SK-N-SH (cell line): Measurements from ENCODE around the gene LSM2. TPM values are rescaled to one million over a fixed set of nuclear protein-coding genes. Genes with fewer than 3 reads are reported as not detected.
A peak's percentile ranks its signal among the peaks of the same experiment; 100 is the strongest.

Experiments
- CHD2 ChIP-seq: fragments of 150-350 bp; IDR thresholded peaks from 2 replicates; pipeline ENCODE4 v1.6.1; 2018; ENCODE audit warnings: low read length; ENCODE audit not compliant: partially characterized antibody
- EP300 ChIP-seq, 2 experiments: IDR thresholded peaks; 2 replicates each; pipeline versions ENCODE4 v1.4.0 to v1.6.1; 2012; ENCODE audit warnings: borderline replicate concordance in 1 of 2, low read depth in 1 of 2, low read length in 1 of 2
- FOXJ3 ChIP-seq: sonication (generic); formaldehyde crosslinking; IDR thresholded peaks from 2 replicates; pipeline ENCODE4 v1.5.1; 2020; ENCODE audit warnings: mild to moderate bottlenecking, missing genetic modification reagents
- FOXM1 ChIP-seq: IDR thresholded peaks from 2 replicates; pipeline ENCODE4 v1.4.0; 2012; ENCODE audit warnings: low read depth, mild to moderate bottlenecking
- GATA2 ChIP-seq: sonication (generic); formaldehyde crosslinking; IDR thresholded peaks from 2 replicates; pipeline ENCODE4 v1.5.0; 2020; ENCODE audit warnings: mild to moderate bottlenecking, missing genetic modification reagents
- IRF3 ChIP-seq: fragments of 150-350 bp; IDR thresholded peaks from 2 replicates; pipeline ENCODE4 v1.6.1; 2016; ENCODE audit warnings: mild to moderate bottlenecking, low read depth, low read length
- NRF1 ChIP-seq: IDR thresholded peaks from 2 replicates; pipeline ENCODE4 v1.6.1; 2012; ENCODE audit warnings: low read depth, mild to moderate bottlenecking, low read length
- POLR2AphosphoS5 ChIP-seq: IDR thresholded peaks from 2 replicates; pipeline ENCODE4 v1.6.1; 2012; ENCODE audit warnings: low read depth, low read length
- RFX5 ChIP-seq: IDR thresholded peaks from 2 replicates; pipeline ENCODE4 v1.6.1; 2012; ENCODE audit warnings: mild to moderate bottlenecking, improper control_type of control experiment, low read length
- RXRA ChIP-seq: IDR thresholded peaks from 2 replicates; pipeline ENCODE4 v1.4.0; 2012; ENCODE audit warnings: low read depth, mild to moderate bottlenecking, borderline replicate concordance
- TAF1 ChIP-seq: IDR thresholded peaks from 2 replicates; pipeline ENCODE4 v1.6.1; 2012; ENCODE audit warnings: low read depth, mild to moderate bottlenecking, low read length, moderate library complexity, borderline replicate concordance
- TEAD4 ChIP-seq: IDR thresholded peaks from 2 replicates; pipeline ENCODE4 v1.4.0; 2012; ENCODE audit warnings: mild to moderate bottlenecking, borderline replicate concordance; ENCODE audit not compliant: insufficient read depth
- USF1 ChIP-seq: IDR thresholded peaks from 2 replicates; pipeline ENCODE4 v1.4.0; 2012; ENCODE audit warnings: low read depth, borderline replicate concordance
- polyA plus RNA-seq, 3 experiments: library from polyadenylated mRNA; depleted of rRNA; stranded (reverse); fragments of >200 nt; gene quantifications; 2 replicates each; pipeline ENCODE4 v1.2.3, GENCODE V29; 2012
- TF ChIP-seq, protein P1 (sequence below): IDR thresholded peaks from 2 replicates; pipeline ENCODE4 v1.6.1; 2012; ENCODE audit warnings: mild to moderate bottlenecking, low read depth, low read length, moderate library complexity
- TF ChIP-seq, protein P2 (sequence below): fragments of 150-350 bp; IDR thresholded peaks from 2 replicates; pipeline ENCODE4 v1.6.1; 2017; ENCODE audit warnings: antibody characterized with exemption, low read length, low read depth, borderline replicate concordance

LSM2 gene
- polyA plus RNA-seq, 1 of the 3 experiments (the other 2 are of a cell fraction) = 79.1 TPM

- peak; percentile 77 for TF ChIP-seq NRF1
- no peak for TF ChIP-seq IRF3
- TF ChIP-seq TAF1 = peak; percentile 96
- no peak for TF ChIP-seq RFX5
- no peak for TF ChIP-seq FOXJ3 (CRISPR knock-in tag)
- TF ChIP-seq FOXM1 = no peak
- TF ChIP-seq POLR2AphosphoS5 = peak; percentile 100
- TF ChIP-seq RXRA = peak; percentile 23; the same call in 1 of the 2 replicates
- no peak for TF ChIP-seq CHD2
- TF ChIP-seq, protein P1, sequence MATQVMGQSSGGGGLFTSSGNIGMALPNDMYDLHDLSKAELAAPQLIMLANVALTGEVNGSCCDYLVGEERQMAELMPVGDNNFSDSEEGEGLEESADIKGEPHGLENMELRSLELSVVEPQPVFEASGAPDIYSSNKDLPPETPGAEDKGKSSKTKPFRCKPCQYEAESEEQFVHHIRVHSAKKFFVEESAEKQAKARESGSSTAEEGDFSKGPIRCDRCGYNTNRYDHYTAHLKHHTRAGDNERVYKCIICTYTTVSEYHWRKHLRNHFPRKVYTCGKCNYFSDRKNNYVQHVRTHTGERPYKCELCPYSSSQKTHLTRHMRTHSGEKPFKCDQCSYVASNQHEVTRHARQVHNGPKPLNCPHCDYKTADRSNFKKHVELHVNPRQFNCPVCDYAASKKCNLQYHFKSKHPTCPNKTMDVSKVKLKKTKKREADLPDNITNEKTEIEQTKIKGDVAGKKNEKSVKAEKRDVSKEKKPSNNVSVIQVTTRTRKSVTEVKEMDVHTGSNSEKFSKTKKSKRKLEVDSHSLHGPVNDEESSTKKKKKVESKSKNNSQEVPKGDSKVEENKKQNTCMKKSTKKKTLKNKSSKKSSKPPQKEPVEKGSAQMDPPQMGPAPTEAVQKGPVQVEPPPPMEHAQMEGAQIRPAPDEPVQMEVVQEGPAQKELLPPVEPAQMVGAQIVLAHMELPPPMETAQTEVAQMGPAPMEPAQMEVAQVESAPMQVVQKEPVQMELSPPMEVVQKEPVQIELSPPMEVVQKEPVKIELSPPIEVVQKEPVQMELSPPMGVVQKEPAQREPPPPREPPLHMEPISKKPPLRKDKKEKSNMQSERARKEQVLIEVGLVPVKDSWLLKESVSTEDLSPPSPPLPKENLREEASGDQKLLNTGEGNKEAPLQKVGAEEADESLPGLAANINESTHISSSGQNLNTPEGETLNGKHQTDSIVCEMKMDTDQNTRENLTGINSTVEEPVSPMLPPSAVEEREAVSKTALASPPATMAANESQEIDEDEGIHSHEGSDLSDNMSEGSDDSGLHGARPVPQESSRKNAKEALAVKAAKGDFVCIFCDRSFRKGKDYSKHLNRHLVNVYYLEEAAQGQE = peak; percentile 64; the same call in 1 of the 2 replicates
- TF ChIP-seq EP300 (IDR thresholded peaks at IDR 0.05; ENCODE audit: borderline replicate concordance in 1 of 2, low read depth in 1 of 2, low read length in 1 of 2) = no peak
- TF ChIP-seq GATA2 (CRISPR knock-in tag) = no peak
- TF ChIP-seq, protein P2, sequence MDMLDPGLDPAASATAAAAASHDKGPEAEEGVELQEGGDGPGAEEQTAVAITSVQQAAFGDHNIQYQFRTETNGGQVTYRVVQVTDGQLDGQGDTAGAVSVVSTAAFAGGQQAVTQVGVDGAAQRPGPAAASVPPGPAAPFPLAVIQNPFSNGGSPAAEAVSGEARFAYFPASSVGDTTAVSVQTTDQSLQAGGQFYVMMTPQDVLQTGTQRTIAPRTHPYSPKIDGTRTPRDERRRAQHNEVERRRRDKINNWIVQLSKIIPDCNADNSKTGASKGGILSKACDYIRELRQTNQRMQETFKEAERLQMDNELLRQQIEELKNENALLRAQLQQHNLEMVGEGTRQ = no peak
- TF ChIP-seq TEAD4 = peak; percentile 36; the same call in 1 of the 2 replicates
- TF ChIP-seq USF1 = no peak
Observed at GRCh38 chr6:31834367-31835250, 27.8 kb upstream of the LSM2 start (continued).
